ENCODE data around the gene TOM1L1.

TOM1L1 gene

GRCh38 chr17:54876656-54877195 is 23.9 kb upstream of the TOM1L1 start:
- Histone ChIP-seq H3K4me1 (no peaks in the 10 kb centered on the region), H3K4me3 (ENCODE audit: low read depth, low read length) (no peak overlapping the region), H3K79me2 (no peaks in the 10 kb centered on the region), H3K4me2 (ENCODE audit: low read length) (no peak overlapping the region), H3K27me3 (ENCODE audit: control insufficient read depth, insufficient read depth, low read length) (no peaks in the 10 kb centered on the region), H2AFZ (no peak overlapping the region), H3K9me3 (ENCODE audit: control insufficient read depth, low read length) (no peaks in the 10 kb centered on the region), H3K27ac (no peak overlapping the region), H3K36me3 (ENCODE audit: control insufficient read depth, insufficient read depth, low read length) (no peaks in the 10 kb centered on the region), H3K9ac (no peak overlapping the region)
- no peak for TF ChIP-seq CTCF (IDR thresholded peaks at IDR 0.05)

- no peak for TF ChIP-seq CTCF (IDR thresholded peaks at IDR 0.05)
- H3K4me1 ChIP-seq, result no peaks in the 10 kb centered on the region
- no peak overlapping the region for H2AFZ ChIP-seq
- H3K4me3 ChIP-seq (ENCODE audit: low read depth, low read length), result no peak overlapping the region
- no peak overlapping the region for H3K9ac ChIP-seq
- H3K27ac ChIP-seq, result no peak overlapping the region
- no peaks in the 10 kb centered on the region for H3K9me3 ChIP-seq (ENCODE audit: control insufficient read depth, low read length)
- no peak overlapping the region for H3K4me2 ChIP-seq (ENCODE audit: low read length)
- no peaks in the 10 kb centered on the region for H3K36me3 ChIP-seq (ENCODE audit: control insufficient read depth, insufficient read depth, low read length)
- no peaks in the 10 kb centered on the region for H3K79me2 ChIP-seq
- no peaks in the 10 kb centered on the region for H3K27me3 ChIP-seq (ENCODE audit: control insufficient read depth, insufficient read depth, low read length)
Observed at GRCh38 chr17:54881255-54881972, 19.2 kb upstream of the TOM1L1 start.

GRCh38 chr17:54882371-54882770 is 18.3 kb upstream of the TOM1L1 start:
- no peaks in the 10 kb centered on the region for H3K27me3 ChIP-seq (ENCODE audit: control insufficient read depth, insufficient read depth, low read length)
- H3K27ac ChIP-seq, result no peak overlapping the region
- no peak overlapping the region for H3K9ac ChIP-seq
- H3K79me2 ChIP-seq, result no peaks in the 10 kb centered on the region
- TF ChIP-seq CTCF (IDR thresholded peaks at IDR 0.05), result no peak
- no peaks in the 10 kb centered on the region for H3K36me3 ChIP-seq (ENCODE audit: control insufficient read depth, insufficient read depth, low read length)
- H3K9me3 ChIP-seq (ENCODE audit: control insufficient read depth, low read length), result no peaks in the 10 kb centered on the region
- no peaks in the 10 kb centered on the region for H3K4me1 ChIP-seq
- H3K4me3 ChIP-seq (ENCODE audit: low read depth, low read length), result no peak overlapping the region
- no peak overlapping the region for H3K4me2 ChIP-seq (ENCODE audit: low read length)
- H2AFZ ChIP-seq, result no peak overlapping the region

GRCh38 chr17:54882950-54883349 is 17.7 kb upstream of the TOM1L1 start:
- TF ChIP-seq CTCF (IDR thresholded peaks at IDR 0.05), result no peak
- Histone ChIP-seq H3K9ac (no peak overlapping the region), H3K27me3 (ENCODE audit: control insufficient read depth, insufficient read depth, low read length) (no peaks in the 10 kb centered on the region), H3K9me3 (ENCODE audit: control insufficient read depth, low read length) (no peaks in the 10 kb centered on the region), H3K27ac (no peak overlapping the region), H3K36me3 (ENCODE audit: control insufficient read depth, insufficient read depth, low read length) (no peaks in the 10 kb centered on the region), H3K79me2 (no peaks in the 10 kb centered on the region), H3K4me1 (no peaks in the 10 kb centered on the region), H2AFZ (no peak overlapping the region), H3K4me3 (ENCODE audit: low read depth, low read length) (no peak overlapping the region), H3K4me2 (ENCODE audit: low read length) (no peak overlapping the region)

- TF ChIP-seq CTCF (IDR thresholded peaks at IDR 0.05), result no peak
- Histone ChIP-seq H3K4me2 (ENCODE audit: low read length) (no peak overlapping the region), H3K36me3 (ENCODE audit: control insufficient read depth, insufficient read depth, low read length) (no peaks in the 10 kb centered on the region), H3K9me3 (ENCODE audit: control insufficient read depth, low read length) (no peaks in the 10 kb centered on the region), H3K4me3 (ENCODE audit: low read depth, low read length) (no peak overlapping the region), H3K27me3 (ENCODE audit: control insufficient read depth, insufficient read depth, low read length) (no peaks in the 10 kb centered on the region), H3K9ac (no peak overlapping the region), H2AFZ (no peak overlapping the region), H3K79me2 (no peaks in the 10 kb centered on the region), H3K4me1 (peaks cover 4% of the 10 kb centered on the region), H3K27ac (no peak overlapping the region)
Observed at GRCh38 chr17:54883939-54884338, 16.7 kb upstream of the TOM1L1 start.

Data from parathyroid adenoma (tissue), 2 donors.